ENCODE data around the gene FLYWCH2.

GRCh38 chr16:2937170-2937569, 54.2 kb downstream of the FLYWCH2 start:
- TF ChIP-seq, protein P1, sequence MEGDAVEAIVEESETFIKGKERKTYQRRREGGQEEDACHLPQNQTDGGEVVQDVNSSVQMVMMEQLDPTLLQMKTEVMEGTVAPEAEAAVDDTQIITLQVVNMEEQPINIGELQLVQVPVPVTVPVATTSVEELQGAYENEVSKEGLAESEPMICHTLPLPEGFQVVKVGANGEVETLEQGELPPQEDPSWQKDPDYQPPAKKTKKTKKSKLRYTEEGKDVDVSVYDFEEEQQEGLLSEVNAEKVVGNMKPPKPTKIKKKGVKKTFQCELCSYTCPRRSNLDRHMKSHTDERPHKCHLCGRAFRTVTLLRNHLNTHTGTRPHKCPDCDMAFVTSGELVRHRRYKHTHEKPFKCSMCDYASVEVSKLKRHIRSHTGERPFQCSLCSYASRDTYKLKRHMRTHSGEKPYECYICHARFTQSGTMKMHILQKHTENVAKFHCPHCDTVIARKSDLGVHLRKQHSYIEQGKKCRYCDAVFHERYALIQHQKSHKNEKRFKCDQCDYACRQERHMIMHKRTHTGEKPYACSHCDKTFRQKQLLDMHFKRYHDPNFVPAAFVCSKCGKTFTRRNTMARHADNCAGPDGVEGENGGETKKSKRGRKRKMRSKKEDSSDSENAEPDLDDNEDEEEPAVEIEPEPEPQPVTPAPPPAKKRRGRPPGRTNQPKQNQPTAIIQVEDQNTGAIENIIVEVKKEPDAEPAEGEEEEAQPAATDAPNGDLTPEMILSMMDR (IDR thresholded peaks at IDR 0.05): no peak
- no peak for TF ChIP-seq POLR2AphosphoS5 (IDR thresholded peaks at IDR 0.05)
- TF ChIP-seq POLR2A (IDR thresholded peaks at IDR 0.05): no peak
